Left lung (tissue), 10 donors: Measurements from ENCODE around the gene DOK5. TPM values are rescaled to one million over a fixed set of nuclear protein-coding genes. Genes with fewer than 3 reads are reported as not detected.

Source experiments
- ATAC-seq: fragments of 200-7000 bp; cut with Tn5 transposase; one replicate; pipeline ENCODE4 v1.9.1; 2020; ENCODE audit warnings: moderate library complexity
- DNase-seq, 4 donors: peaks; one replicate each; pipeline ENCODE4 v3.0.0-alpha.2; 2013 to 2020
- H3K27ac ChIP-seq, 2 donors: fragments of 200-600 bp; sonication (generic) in 1 of 2; one replicate each; pipeline versions ENCODE4 v1.5.0 to v1.8.0; 2020 to 2021
- H3K27me3 ChIP-seq, 2 donors: fragments of 200-600 bp; sonication (generic) in 1 of 2; one replicate each; pipeline versions ENCODE4 v1.5.0 to v1.8.0; 2020 to 2021
- H3K36me3 ChIP-seq, 2 donors: fragments of 200-600 bp; sonication (generic) in 1 of 2; one replicate each; pipeline versions ENCODE4 v1.5.0 to v1.8.0; 2020 to 2021
- H3K4me1 ChIP-seq, 2 donors: fragments of 200-600 bp; one replicate each; pipeline ENCODE4 v1.8.0; 2021
- H3K4me3 ChIP-seq, 2 donors: fragments of 200-600 bp; sonication (generic) in 1 of 2; one replicate each; pipeline versions ENCODE4 v1.5.0 to v1.8.0; 2020 to 2021; ENCODE audit warnings: mild to moderate bottlenecking in 1 of 2
- H3K9me3 ChIP-seq, 2 donors: fragments of 200-600 bp; sonication (generic) in 1 of 2; one replicate each; pipeline versions ENCODE4 v1.5.0 to v1.8.0; 2020 to 2021
- CTCF ChIP-seq, 2 donors: fragments of 200-600 bp; sonication (generic) in 1 of 2; IDR thresholded peaks; one replicate each; pipeline versions ENCODE4 v1.5.0 to v1.8.0; 2021; ENCODE audit warnings: antibody characterized with exemption in 2 of 2
- intact Hi-C, 2 donors: fragments of 100-400 bp; cut with DNase I; formaldehyde crosslinking; loops; one replicate each; pipeline versions ENCODE4 v1.11.2 to v1.14.2; 2022
- polyA plus RNA-seq, 6 donors: library from polyadenylated mRNA; unstranded; fragments of 120-200 nt; gene quantifications; one replicate each; pipeline ENCODE4 v1.2.1, GENCODE V29; 2013; ENCODE audit not compliant: insufficient read length in 6 of 6
- total RNA-seq, 2 donors: library from RNA; stranded (reverse); fragmentation: NEBNext Ultra II Directional; extraction: Animal tissue kit (Norgen Biotek cat#: 25700); gene quantifications; one replicate each; pipeline ENCODE4 v1.2.1, GENCODE V29; 2021
- donor health status: DM: no; HTN: yes; CAD: no.
- donor health status: DM: no; HTN: no; CAD: no.

DOK5 gene
- total and polyA plus RNA-seq, 8 donors = 0.92 to 3.6 (median 2.4) TPM

DNA sequence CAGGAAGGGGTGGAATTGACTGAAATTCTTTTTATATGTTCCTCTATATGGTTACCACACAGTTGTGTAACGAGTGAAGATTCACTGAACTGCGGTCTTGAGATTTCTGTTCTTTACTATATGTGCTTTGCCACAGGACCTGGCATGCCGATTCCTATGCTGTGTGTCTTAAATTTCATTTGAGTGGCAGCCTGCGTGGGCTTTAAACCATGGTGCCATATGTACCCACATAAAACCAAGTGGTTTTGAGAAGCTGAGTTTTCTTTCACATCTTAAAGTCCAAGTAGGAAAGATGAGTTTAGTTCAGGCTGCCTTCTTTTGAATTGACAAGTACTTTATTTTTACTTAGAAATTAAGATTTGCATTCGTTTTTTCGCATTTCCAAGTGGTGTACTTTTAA is 101.1 kb downstream of the DOK5 start:
- intact Hi-C loops = no loop called here
- TF ChIP-seq CTCF (IDR thresholded peaks at IDR 0.05) = no peak
- DNase-seq = no peak

DNA sequence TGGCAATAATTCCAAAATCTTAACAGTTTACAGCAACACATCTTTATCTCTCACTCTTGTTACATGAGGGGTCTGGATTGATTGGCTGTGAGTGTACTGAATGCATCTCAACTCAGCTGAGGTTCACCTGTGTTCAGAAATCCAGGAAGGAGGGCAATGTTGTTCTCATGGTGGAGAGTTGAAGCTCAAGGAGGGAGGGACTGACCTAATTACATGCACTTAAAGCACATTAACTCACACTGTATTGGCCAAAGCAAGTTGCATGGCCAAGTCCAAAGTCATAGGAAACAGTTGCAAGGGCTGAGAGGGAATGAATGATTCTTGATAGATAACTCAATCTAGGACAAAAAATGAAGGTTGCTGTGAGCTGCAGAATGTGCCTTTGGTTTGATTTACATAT is 102.2 kb downstream of the DOK5 start:
- Histone ChIP-seq H3K4me1 (no peaks in the 10 kb centered on the region), H3K4me3 (no peak overlapping the region), H3K36me3 (no peaks in the 10 kb centered on the region), H3K9me3 (no peaks in the 10 kb centered on the region), H3K27me3 (no peaks in the 10 kb centered on the region), H3K27ac (no peak overlapping the region)
- ATAC-seq (no peak), DNase-seq (no peak)
- intact Hi-C loops = no loop called here
- TF ChIP-seq CTCF (IDR thresholded peaks at IDR 0.05) = no peak

More for the DNA sequence above, 101.1 kb downstream of the DOK5 start:
- Histone ChIP-seq H3K4me1 (no peaks in the 10 kb centered on the region), H3K36me3 (no peaks in the 10 kb centered on the region), H3K27me3 (no peaks in the 10 kb centered on the region), H3K4me3 (no peak overlapping the region), H3K27ac (no peak overlapping the region), H3K9me3 (no peaks in the 10 kb centered on the region)
- no peak for ATAC-seq

DNA sequence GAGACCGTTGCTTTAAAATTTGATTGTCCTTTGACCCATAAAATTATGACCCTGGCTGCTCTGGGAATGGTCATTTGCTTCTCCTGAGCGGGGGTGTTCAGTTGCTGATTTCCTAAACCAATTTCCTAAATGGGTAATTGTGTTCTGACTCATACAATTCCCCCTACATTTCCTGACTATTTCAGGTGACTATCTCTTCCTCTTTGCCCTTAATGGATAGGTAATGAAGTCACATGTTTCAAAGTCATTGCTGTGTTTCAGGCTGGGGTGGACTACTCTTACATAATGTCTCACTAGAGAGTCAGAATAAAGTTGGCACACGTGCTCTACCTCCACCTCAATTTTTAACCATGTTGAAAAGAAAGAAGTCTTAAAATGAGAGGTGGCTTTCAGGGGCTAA is 109.8 kb downstream of the DOK5 start:
- intact Hi-C loops = no loop called here
- DNase-seq (no peak), ATAC-seq (no peak)
- H3K4me1 ChIP-seq = no peaks in the 10 kb centered on the region
- no peaks in the 10 kb centered on the region for H3K36me3 ChIP-seq
- H3K4me3 ChIP-seq = no peak overlapping the region
- no peaks in the 10 kb centered on the region for H3K27me3 ChIP-seq
- TF ChIP-seq CTCF (IDR thresholded peaks at IDR 0.05) = no peak
- H3K9me3 ChIP-seq = peaks cover 0 to 9% of the 10 kb centered on the region in 2 donors
- H3K27ac ChIP-seq = no peak overlapping the region

DNA sequence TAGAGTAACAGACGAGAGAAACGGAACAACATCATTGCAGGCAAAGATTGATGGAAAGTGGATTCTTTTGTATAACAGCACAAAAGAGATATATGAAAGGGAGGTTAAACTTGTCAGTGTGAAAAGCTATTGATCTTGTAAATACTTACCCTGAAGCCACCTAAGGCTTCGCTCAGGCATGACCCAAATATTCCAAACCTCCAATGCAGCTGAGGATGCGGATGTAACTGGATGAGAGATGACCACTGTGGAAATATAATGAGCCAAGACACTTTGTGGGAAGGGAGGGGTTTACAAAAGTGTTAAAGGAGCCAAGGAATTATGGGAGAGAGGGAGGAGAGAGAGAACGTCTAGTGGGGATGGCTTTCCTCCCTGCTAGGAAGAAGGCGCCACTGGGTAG is 112.0 kb downstream of the DOK5 start:
- ATAC-seq = no peak
- no peaks in the 10 kb centered on the region for H3K4me1 ChIP-seq
- intact Hi-C loops = no loop called here

DNA sequence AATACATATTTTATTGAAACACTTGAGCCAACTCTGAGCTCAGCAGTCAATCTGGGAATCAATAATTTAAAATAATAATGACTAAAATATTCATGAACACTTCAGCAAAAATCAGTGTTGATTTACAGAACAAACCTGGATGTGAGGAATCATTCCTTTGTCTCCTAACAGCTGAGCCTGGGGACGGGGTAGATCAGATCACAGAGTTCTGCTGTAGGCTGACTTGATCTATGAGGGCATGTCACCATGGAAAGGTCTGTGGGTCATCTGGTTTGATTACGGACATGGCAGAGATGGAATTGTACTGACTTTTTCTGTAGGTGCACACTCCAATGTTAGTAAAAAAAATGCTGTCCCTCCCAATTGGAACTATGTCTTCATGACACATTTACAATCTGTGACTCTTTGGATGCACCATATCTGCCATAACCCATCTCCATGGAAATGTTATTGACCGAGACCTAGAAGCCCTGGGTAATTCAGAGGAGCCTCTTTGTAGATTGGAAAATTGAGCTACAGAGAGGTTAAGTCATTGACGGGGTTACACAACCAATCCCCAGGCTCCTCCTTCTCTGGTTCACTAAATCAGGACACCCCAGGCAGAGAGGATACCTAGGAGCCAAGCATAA is 114.1 kb downstream of the DOK5 start:
- no peaks in the 10 kb centered on the region for H3K4me1 ChIP-seq
- no peak for DNase-seq
- H3K27ac ChIP-seq = no peak overlapping the region
- no peaks in the 10 kb centered on the region for H3K27me3 ChIP-seq
- H3K36me3 ChIP-seq = no peaks in the 10 kb centered on the region
- no peaks in the 10 kb centered on the region for H3K9me3 ChIP-seq
- no peak overlapping the region for H3K4me3 ChIP-seq
- intact Hi-C loops = no loop called here
- TF ChIP-seq CTCF (IDR thresholded peaks at IDR 0.05) = no peak
- no peak for ATAC-seq

More for the DNA sequence above, 112.0 kb downstream of the DOK5 start:
- Histone ChIP-seq H3K27ac (no peak overlapping the region), H3K27me3 (no peaks in the 10 kb centered on the region), H3K9me3 (peaks cover 0 to 9% of the 10 kb centered on the region in 2 donors), H3K4me3 (no peak overlapping the region), H3K36me3 (no peaks in the 10 kb centered on the region)
- DNase-seq = no peak
- no peak for TF ChIP-seq CTCF (IDR thresholded peaks at IDR 0.05)
